K562 (cell line): ENCODE results near the gene C16orf89. TPM values are rescaled to one million over a fixed set of nuclear protein-coding genes. Genes with fewer than 3 reads are reported as not detected.
A peak's percentile ranks its signal among the peaks of the same experiment; 100 is the strongest.

ENCODE experiments used
- ATAC-seq: fragments of 200-7000 bp; cut with Tn5 transposase; 3 replicates; pipeline ENCODE4 v1.9.1; 2020; ENCODE audit warnings: moderate library complexity
- BruUV-seq: library from RNA; stranded (reverse); fragments of 400-500 nt; replicated peaks from 2 replicates; lab custom pipeline; 2021; lab: Mats Ljungman, UMichigan
- CTCF ChIA-PET: fragments of 300-600 bp; formaldehyde crosslinking; extraction: SDS; loops from one replicate; lab custom pipeline; 2021; ENCODE audit warnings: low intra/inter-chr PET ratio; lab: Yijun Ruan, JAX
- POLR2A ChIA-PET: fragments of 300-600, 350-650 bp; sonication (Branson Sonifier 250); formaldehyde crosslinking; extraction: SDS; loops from one replicate; lab custom pipeline; 2021; ENCODE audit warnings: antibody characterized with exemption, inconsistent platforms; lab: Yijun Ruan, JAX
- DNase-seq, 4 experiments: peaks; one replicate each; pipeline versions ENCODE4 v3.0.0 to v3.0.0-alpha.2; 2011 to 2018; ENCODE audit warnings: low spot score in 3 of 4, mixed read lengths in 3 of 4; ENCODE audit errors: extremely low read depth in 1 of 4
- FAIRE-seq: peaks from 2 replicates; lab custom pipeline; 2011; peaks lifted over from hg19 to GRCh38; lab: Jason Lieb, UNC
- H2AFZ ChIP-seq: 2 replicates; pipeline ENCODE4 v1.6.0; 2011; ENCODE audit warnings: low read depth, low read length, control low read depth, inconsistent platforms
- H3K27ac ChIP-seq: fragments of 200-600 bp; 3 replicates; pipeline ENCODE4 v1.8.0; 2011; ENCODE audit warnings: low read depth, mild to moderate bottlenecking, control low read depth, inconsistent platforms, low read length, moderate library complexity, mixed read lengths; ENCODE audit errors: extremely low read depth
- H3K27me3 ChIP-seq, 2 experiments: fragments of 300-600 bp in 1 of 2; 2 replicates in 1 of 2; 3 replicates in 1 of 2; pipeline versions ENCODE4 v1.6.0 to v1.8.0; 2011; ENCODE audit warnings: inconsistent platforms in 2 of 2, low read length in 2 of 2, mild to moderate bottlenecking in 1 of 2, mixed read lengths in 1 of 2, moderate library complexity in 1 of 2; ENCODE audit not compliant: control insufficient read depth in 2 of 2, insufficient read depth in 2 of 2
- H3K36me3 ChIP-seq: fragments of 300-600 bp; 3 replicates; pipeline ENCODE4 v1.8.0; 2011; ENCODE audit warnings: mild to moderate bottlenecking, low read length, inconsistent platforms; ENCODE audit not compliant: control insufficient read depth, insufficient read depth
- H3K4me1 ChIP-seq, 2 experiments: fragments of 200-600 bp in 1 of 2; replicated peaks in 1 of 2; 2 replicates in 1 of 2; 3 replicates in 1 of 2; pipeline versions ENCODE4 v1.5.1 to v1.8.0; 2011; ENCODE audit warnings: inconsistent platforms in 2 of 2, low read length in 2 of 2, mild to moderate bottlenecking in 1 of 2, mixed read lengths in 1 of 2, moderate library complexity in 1 of 2; ENCODE audit not compliant: control insufficient read depth in 2 of 2, insufficient read depth in 2 of 2
- H3K4me2 ChIP-seq: 2 replicates; pipeline ENCODE4 v1.6.1; 2011; ENCODE audit warnings: low read length, control low read depth, inconsistent platforms, mixed read lengths; ENCODE audit not compliant: insufficient read depth
- H3K4me3 ChIP-seq: fragments of 200-600 bp; sonication (generic), shearing (Covaris generic); 2 replicates; pipeline ENCODE4 v1.5.1; 2016; ENCODE audit warnings: control low read depth, inconsistent platforms
- H3K79me2 ChIP-seq: fragments of 200-600 bp; 3 replicates; pipeline ENCODE4 v1.8.0; 2011; ENCODE audit warnings: low read length, inconsistent platforms; ENCODE audit not compliant: control insufficient read depth, insufficient read depth
- H3K9ac ChIP-seq, 2 experiments: 2 replicates each; pipeline versions ENCODE4 v1.6.0 to v1.6.1; 2011; ENCODE audit warnings: low read depth in 2 of 2, low read length in 2 of 2, control low read depth in 1 of 2, inconsistent platforms in 1 of 2, mild to moderate bottlenecking in 1 of 2, mixed read lengths in 1 of 2; ENCODE audit not compliant: insufficient read depth in 1 of 2
- H3K9me1 ChIP-seq: one replicate; pipeline ENCODE4 v1.6.0; 2011; ENCODE audit warnings: inconsistent platforms, mild to moderate bottlenecking, low read length, moderate library complexity; ENCODE audit not compliant: control insufficient read depth, insufficient read depth
- H3K9me3 ChIP-seq: replicated peaks from 2 replicates; pipeline ENCODE4 v1.5.1; 2011; ENCODE audit warnings: low read depth, low read length, inconsistent platforms; ENCODE audit not compliant: control insufficient read depth, insufficient read depth
- H4K20me1 ChIP-seq: replicated peaks from 2 replicates; pipeline ENCODE4 v1.6.1; 2011; ENCODE audit warnings: low read length, inconsistent platforms, mixed read lengths; ENCODE audit not compliant: control insufficient read depth, insufficient read depth
- ARID1B ChIP-seq: fragments of 450-650 bp; IDR thresholded peaks from 2 replicates; pipeline ENCODE4 v1.6.1; 2016; ENCODE audit warnings: antibody characterized with exemption, mild to moderate bottlenecking, inconsistent platforms
- BHLHE40 ChIP-seq: IDR thresholded peaks from 2 replicates; pipeline ENCODE4 v1.6.1; 2011; ENCODE audit warnings: low read length, improper control_type of control experiment
- FOXJ2 ChIP-seq: fragments of 200-800 bp; sonication (Bioruptor generic); IDR thresholded peaks from 2 replicates; pipeline ENCODE4 v1.6.1; 2016; ENCODE audit warnings: missing genetic modification characterization, missing compliant biosample characterization
- GTF2E2 ChIP-seq: fragments of 200-800 bp; sonication (Bioruptor generic); IDR thresholded peaks from 2 replicates; pipeline ENCODE4 v1.6.1; 2016; ENCODE audit warnings: missing genetic modification characterization, missing compliant biosample characterization
- NELFE ChIP-seq: IDR thresholded peaks from 2 replicates; pipeline ENCODE4 v1.6.1; 2011; ENCODE audit warnings: mild to moderate bottlenecking; ENCODE audit not compliant: insufficient read depth, insufficient read length
- NFIC ChIP-seq: fragments of 450-650 bp; IDR thresholded peaks from 2 replicates; pipeline ENCODE4 v1.6.1; 2017; ENCODE audit warnings: mild to moderate bottlenecking, inconsistent platforms
- NR1H2 ChIP-seq: sonication (generic); formaldehyde crosslinking; IDR thresholded peaks from 2 replicates; pipeline ENCODE4 v1.4.0; 2020; ENCODE audit warnings: mild to moderate bottlenecking, missing genetic modification reagents
- NR3C1 ChIP-seq: sonication (generic); formaldehyde crosslinking; IDR thresholded peaks from 2 replicates; pipeline ENCODE4 v1.8.1; 2022; ENCODE audit warnings: missing genetic modification reagents
- PTBP1 ChIP-seq: fragments of 200-400 bp; formaldehyde crosslinking; IDR thresholded peaks from 2 replicates; pipeline ENCODE4 v1.6.1; 2017; ENCODE audit warnings: low read depth, low read length
- SMC3 ChIP-seq: conservative IDR thresholded peaks from 2 replicates; pipeline ENCODE4 v1.6.1; 2011; ENCODE audit warnings: low read depth, low read length, improper control_type of control experiment; ENCODE audit not compliant: insufficient read depth
- STAG1 ChIP-seq: sonication (generic); formaldehyde crosslinking; IDR thresholded peaks from 2 replicates; pipeline ENCODE4 v1.5.0; 2020; ENCODE audit warnings: missing genetic modification reagents, borderline replicate concordance
- TBP ChIP-seq: optimal IDR thresholded peaks from 2 replicates; pipeline ENCODE3; 2011; ENCODE audit warnings: low read depth, low read length, improper control_type of control experiment
- ZNF12 ChIP-seq: sonication (generic); formaldehyde crosslinking; IDR thresholded peaks from 2 replicates; pipeline ENCODE4 v1.4.0; 2020; ENCODE audit warnings: mild to moderate bottlenecking, missing genetic modification reagents
- ZNF212 ChIP-seq: fragments of 450-650 bp; formaldehyde crosslinking; IDR thresholded peaks from 2 replicates; pipeline ENCODE4 v1.4.0; 2020; ENCODE audit warnings: mild to moderate bottlenecking
- ZNF224 ChIP-seq: sonication (generic); formaldehyde crosslinking; IDR thresholded peaks from 2 replicates; pipeline ENCODE4 v1.8.0; 2022; ENCODE audit warnings: mild to moderate bottlenecking, missing genetic modification reagents
- WGBS: fragments of 100-300 bp; shearing (Covaris generic); methylation state at CpG from one replicate; pipeline ENCODE4 v1.1.6; 2016; ENCODE audit warnings: low coverage, mixed read lengths; ENCODE audit not compliant: insufficient coverage; ENCODE audit errors: missing lambda C conversion rate; 5-methylcytosine and 5-hydroxymethylcytosine counted together
- in situ Hi-C: fragments of 300-500 bp; cut with MboI; formaldehyde crosslinking; loops from 4 replicates; pipeline ENCODE4 v1.15.0; 2018; ENCODE audit warnings: inconsistent platforms, mixed read lengths
- intact Hi-C: fragments of 100-400 bp; cut with micrococcal nuclease; formaldehyde crosslinking; loops from 2 replicates; pipeline ENCODE4 v1.14.2; 2022
- polyA plus RNA-seq, 8 experiments: library from polyadenylated mRNA; depleted of rRNA in 4 of 8; stranded (reverse) in 5 of 8; unstranded in 3 of 8; fragments of >200 nt; fragmentation: Nextera tagmentation in 2 of 8; fragmentation: Illumina TruSeq in 1 of 8; extraction: Ambion mirVana in 2 of 8; extraction: Trizol in 1 of 8; gene quantifications; 2 replicates each; pipeline versions ENCODE4 v1.2.1 to v1.2.3, GENCODE V29; 2011 to 2014; ENCODE audit warnings: inconsistent platforms in 1 of 8, missing spikeins in 1 of 8
- total RNA-seq, 7 experiments: library from RNA; depleted of rRNA in 6 of 7; stranded (reverse); fragments of >200 nt in 6 of 7; fragmentation: Illumina TruSeq in 2 of 7; extraction: Trizol in 2 of 7; gene quantifications; 2 replicates each; pipeline versions ENCODE4 v1.2.1 to v1.2.3, GENCODE V29; 2011 to 2021; ENCODE audit warnings: low replicate concordance in 1 of 7
- TF ChIP-seq, protein P1 (sequence below): fragments of 250-450 bp; sonication (Bioruptor Pico); IDR thresholded peaks from 2 replicates; pipeline ENCODE4 v1.5.0; 2020; ENCODE audit warnings: mild to moderate bottlenecking, borderline replicate concordance
- TF ChIP-seq, protein P2 (sequence below): fragments of 200-800 bp; sonication (Bioruptor generic); IDR thresholded peaks from 2 replicates; pipeline ENCODE4 v1.6.1; 2017; ENCODE audit warnings: missing genetic modification characterization, missing compliant biosample characterization
- TF ChIP-seq, protein P3 (sequence below): fragments of 450-650 bp; IDR thresholded peaks from 2 replicates; pipeline ENCODE4 v1.6.1; 2018; ENCODE audit warnings: mild to moderate bottlenecking, low read depth; ENCODE audit not compliant: partially characterized antibody

Gene C16orf89
- total and polyA plus RNA-seq, 9 of the 15 experiments (the other 6 are each of a cell fraction or from before 2014, with no cell fraction given) = not detected

DNA sequence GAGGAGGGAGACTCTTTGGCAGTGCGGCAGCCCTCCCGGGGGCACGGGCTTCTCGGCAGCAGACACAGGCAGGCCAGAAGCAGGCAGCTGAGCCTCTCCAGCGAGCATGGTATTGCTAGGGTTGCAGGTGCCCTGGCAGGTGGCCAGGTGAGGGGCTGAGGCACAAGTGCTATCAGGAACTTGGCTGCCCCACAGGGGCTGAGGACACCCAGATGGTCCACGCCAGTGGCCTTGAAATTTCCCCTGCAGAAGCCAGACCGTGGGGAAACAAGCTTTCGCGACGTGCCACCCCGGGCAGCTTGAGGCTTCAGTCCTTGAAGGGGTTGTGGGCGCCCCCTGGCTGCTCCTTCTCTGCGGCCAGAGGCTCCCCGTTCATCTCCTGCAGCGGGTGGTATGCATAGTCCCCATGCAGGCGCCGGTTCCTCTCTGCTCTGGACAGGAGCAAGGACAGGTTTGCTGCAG is 40.6 kb downstream of the C16orf89 start:
- Histone ChIP-seq H3K9ac (no peak overlapping the region; a peak in 1 of 4 replicates), H3K36me3 (no peaks in the 10 kb centered on the region), H3K9me3 (no peaks in the 10 kb centered on the region), H3K4me1 (peaks cover 0 to 9% of the 10 kb centered on the region in 2 experiments; a peak in 1 of 5 replicates), H2AFZ (no peak overlapping the region), H3K4me2 (no peak overlapping the region), H3K4me3 (no peak overlapping the region), H3K27me3 (peaks cover 5 to 29% of the 10 kb centered on the region in 2 experiments; a peak in 3 of 5 replicates), H3K9me1 (no peaks in the 10 kb centered on the region), H3K79me2 (no peaks in the 10 kb centered on the region), H3K27ac (no peak overlapping the region), H4K20me1 (no peaks in the 10 kb centered on the region)
- no TSS peak for BruUV-seq
- POLR2A ChIA-PET = interaction anchor here (0.6 to 1.4 kb wide), 4 partner anchors 9 to 551 kb away, joined by 3 to 5 read pairs (median 4); partner anchors contain the start of genes NAGPA and NMRAL1
- intact Hi-C loops (no loop called here), in situ Hi-C loops (no loop called here)
- peak in 2 of 4 experiments; percentile 55 for DNase-seq
- WGBS = 11% methylated on average over 11 of the region's 17 CpGs
- CTCF ChIA-PET = no interaction called here
- no peak for FAIRE-seq
- ATAC-seq = peak; percentile 89
- TF ChIP-seq TBP = no peak
- TF ChIP-seq STAG1 = 0 out of 2 replicates have a peak, but pooled peaks have one; percentile 20
- TF ChIP-seq GTF2E2 (tag) = no peak
- 0 out of 2 replicates have a peak, but pooled peaks have one; percentile 23 for TF ChIP-seq SMC3
- TF ChIP-seq, protein P1, sequence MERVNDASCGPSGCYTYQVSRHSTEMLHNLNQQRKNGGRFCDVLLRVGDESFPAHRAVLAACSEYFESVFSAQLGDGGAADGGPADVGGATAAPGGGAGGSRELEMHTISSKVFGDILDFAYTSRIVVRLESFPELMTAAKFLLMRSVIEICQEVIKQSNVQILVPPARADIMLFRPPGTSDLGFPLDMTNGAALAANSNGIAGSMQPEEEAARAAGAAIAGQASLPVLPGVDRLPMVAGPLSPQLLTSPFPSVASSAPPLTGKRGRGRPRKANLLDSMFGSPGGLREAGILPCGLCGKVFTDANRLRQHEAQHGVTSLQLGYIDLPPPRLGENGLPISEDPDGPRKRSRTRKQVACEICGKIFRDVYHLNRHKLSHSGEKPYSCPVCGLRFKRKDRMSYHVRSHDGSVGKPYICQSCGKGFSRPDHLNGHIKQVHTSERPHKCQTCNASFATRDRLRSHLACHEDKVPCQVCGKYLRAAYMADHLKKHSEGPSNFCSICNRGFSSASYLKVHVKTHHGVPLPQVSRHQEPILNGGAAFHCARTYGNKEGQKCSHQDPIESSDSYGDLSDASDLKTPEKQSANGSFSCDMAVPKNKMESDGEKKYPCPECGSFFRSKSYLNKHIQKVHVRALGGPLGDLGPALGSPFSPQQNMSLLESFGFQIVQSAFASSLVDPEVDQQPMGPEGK (CRISPR knock-in tag) = no peak
- TF ChIP-seq ARID1B = no peak
- TF ChIP-seq NFIC = peak; percentile 73
- TF ChIP-seq ZNF12 = no peak
- no peak for TF ChIP-seq ZNF212 (CRISPR knock-in tag)
- TF ChIP-seq NR3C1 (CRISPR knock-in tag) = no peak
- TF ChIP-seq FOXJ2 (tag) = no peak
- TF ChIP-seq, protein P2, sequence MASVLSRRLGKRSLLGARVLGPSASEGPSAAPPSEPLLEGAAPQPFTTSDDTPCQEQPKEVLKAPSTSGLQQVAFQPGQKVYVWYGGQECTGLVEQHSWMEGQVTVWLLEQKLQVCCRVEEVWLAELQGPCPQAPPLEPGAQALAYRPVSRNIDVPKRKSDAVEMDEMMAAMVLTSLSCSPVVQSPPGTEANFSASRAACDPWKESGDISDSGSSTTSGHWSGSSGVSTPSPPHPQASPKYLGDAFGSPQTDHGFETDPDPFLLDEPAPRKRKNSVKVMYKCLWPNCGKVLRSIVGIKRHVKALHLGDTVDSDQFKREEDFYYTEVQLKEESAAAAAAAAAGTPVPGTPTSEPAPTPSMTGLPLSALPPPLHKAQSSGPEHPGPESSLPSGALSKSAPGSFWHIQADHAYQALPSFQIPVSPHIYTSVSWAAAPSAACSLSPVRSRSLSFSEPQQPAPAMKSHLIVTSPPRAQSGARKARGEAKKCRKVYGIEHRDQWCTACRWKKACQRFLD = no peak
- no peak for TF ChIP-seq PTBP1
- TF ChIP-seq, protein P3, sequence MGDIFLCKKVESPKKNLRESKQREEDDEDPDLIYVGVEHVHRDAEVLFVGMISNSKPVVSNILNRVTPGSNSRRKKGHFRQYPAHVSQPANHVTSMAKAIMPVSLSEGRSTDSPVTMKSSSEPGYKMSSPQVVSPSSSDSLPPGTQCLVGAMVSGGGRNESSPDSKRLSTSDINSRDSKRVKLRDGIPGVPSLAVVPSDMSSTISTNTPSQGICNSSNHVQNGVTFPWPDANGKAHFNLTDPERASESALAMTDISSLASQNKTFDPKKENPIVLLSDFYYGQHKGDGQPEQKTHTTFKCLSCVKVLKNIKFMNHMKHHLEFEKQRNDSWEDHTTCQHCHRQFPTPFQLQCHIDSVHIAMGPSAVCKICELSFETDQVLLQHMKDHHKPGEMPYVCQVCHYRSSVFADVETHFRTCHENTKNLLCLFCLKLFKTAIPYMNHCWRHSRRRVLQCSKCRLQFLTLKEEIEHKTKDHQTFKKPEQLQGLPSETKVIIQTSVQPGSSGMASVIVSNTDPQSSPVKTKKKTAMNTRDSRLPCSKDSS = no peak
- no peak for TF ChIP-seq BHLHE40
- no peak for TF ChIP-seq NR1H2 (CRISPR knock-in tag)
- no peak for TF ChIP-seq NELFE
- TF ChIP-seq ZNF224 = no peak
